ENCODE results near the gene ABHD14A. TPM values are rescaled to one million over a fixed set of nuclear protein-coding genes. Genes with fewer than 3 reads are reported as not detected.

The ABHD14A gene
- total RNA-seq, 1 donor from 2014 or later: 17.9 TPM

DNA sequence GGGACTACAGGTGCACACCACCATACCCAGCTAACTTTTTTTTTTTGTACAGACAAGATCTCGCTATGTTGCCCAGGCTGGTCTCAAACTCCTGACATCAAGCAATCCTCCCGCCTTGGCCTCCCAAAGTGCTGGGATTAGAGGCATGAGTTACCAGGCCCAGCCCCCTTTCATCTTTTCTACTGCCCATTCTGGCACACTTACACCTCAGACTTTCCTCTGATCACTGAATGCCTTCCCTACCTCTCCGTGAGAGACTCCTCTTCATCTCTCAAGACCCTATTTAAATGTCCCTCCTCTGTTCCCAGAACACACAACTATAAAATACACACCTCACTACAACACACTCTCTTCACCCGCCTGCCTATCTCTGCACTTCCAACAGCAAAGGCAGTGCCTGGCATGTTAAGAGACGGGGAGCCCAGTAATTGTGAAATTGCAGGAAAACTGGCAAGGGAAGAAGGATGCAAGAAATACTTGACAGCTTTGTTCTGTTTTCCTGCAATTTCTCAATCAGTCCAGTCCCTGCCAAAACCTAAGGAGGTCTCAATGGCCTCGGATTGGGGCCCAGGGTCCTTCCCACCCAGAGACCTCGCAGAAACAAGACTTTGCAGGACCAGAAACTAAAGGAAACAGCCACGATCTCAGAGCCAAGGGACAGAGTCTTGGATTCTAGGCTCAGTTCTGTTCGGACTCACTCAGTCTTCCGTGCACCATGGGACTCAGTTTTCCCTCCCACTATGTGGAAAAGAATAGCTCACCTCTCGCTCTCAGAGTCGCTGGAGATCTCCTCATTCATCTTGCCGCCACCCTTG lies 34.0 kb upstream of the ABHD14A start:
- Histone ChIP-seq H3K4me3 (peak overlapping the region; percentile 64), H3K36me3 (peaks cover 32% of the 10 kb centered on the region), H3K9me3 (no peaks in the 10 kb centered on the region), H3K27me3 (no peaks in the 10 kb centered on the region), H3K27ac (peak overlapping the region; percentile 67), H3K4me1 (peaks cover 29% of the 10 kb centered on the region)
- ATAC-seq (no peak), DNase-seq (peak; percentile 7)
- intact Hi-C loops (cut with DNase I): no loop called here
- no peak for TF ChIP-seq CTCF (IDR thresholded peaks at IDR 0.05)

GRCh38 chr3:51941463-51941797 lies 33.4 kb upstream of the ABHD14A start:
- Histone ChIP-seq H3K27me3 (no peaks in the 10 kb centered on the region), H3K4me1 (peaks cover 29% of the 10 kb centered on the region), H3K4me3 (peak overlapping the region; percentile 64), H3K36me3 (peaks cover 26% of the 10 kb centered on the region), H3K27ac (peak overlapping the region; percentile 67), H3K9me3 (no peaks in the 10 kb centered on the region)
- intact Hi-C loops (cut with DNase I): no loop called here
- ATAC-seq: no peak
- no peak for TF ChIP-seq CTCF (IDR thresholded peaks at IDR 0.05)
- DNase-seq: no peak

GRCh38 chr3:51941798-51942602 lies 32.9 kb upstream of the ABHD14A start, which contains the start of the genes PARP3 and RRP9:
Gene PARP3, plus strand, starts transcription at chr3:51942363. Its CDS starts 993 bp downstream, at chr3:51943356.
Gene RRP9, minus strand, starts transcription at chr3:51941904. Its CDS starts 37 bp downstream, at chr3:51941867.
- peak; percentile 100 for DNase-seq
- H3K4me1 ChIP-seq: peaks cover 29% of the 10 kb centered on the region
- peaks cover 20% of the 10 kb centered on the region for H3K36me3 ChIP-seq
- ATAC-seq: peak; percentile 94
- H3K27ac ChIP-seq: peak within 1 kb of the TSS; percentile 97
- intact Hi-C loops (cut with DNase I): no loop called here
- H3K27me3 ChIP-seq: no peaks in the 10 kb centered on the region
- peak; percentile 99 for TF ChIP-seq CTCF (IDR thresholded peaks at IDR 0.05)
- no peaks in the 10 kb centered on the region for H3K9me3 ChIP-seq
- H3K4me3 ChIP-seq: peak within 1 kb of the TSS; percentile 67

DNA sequence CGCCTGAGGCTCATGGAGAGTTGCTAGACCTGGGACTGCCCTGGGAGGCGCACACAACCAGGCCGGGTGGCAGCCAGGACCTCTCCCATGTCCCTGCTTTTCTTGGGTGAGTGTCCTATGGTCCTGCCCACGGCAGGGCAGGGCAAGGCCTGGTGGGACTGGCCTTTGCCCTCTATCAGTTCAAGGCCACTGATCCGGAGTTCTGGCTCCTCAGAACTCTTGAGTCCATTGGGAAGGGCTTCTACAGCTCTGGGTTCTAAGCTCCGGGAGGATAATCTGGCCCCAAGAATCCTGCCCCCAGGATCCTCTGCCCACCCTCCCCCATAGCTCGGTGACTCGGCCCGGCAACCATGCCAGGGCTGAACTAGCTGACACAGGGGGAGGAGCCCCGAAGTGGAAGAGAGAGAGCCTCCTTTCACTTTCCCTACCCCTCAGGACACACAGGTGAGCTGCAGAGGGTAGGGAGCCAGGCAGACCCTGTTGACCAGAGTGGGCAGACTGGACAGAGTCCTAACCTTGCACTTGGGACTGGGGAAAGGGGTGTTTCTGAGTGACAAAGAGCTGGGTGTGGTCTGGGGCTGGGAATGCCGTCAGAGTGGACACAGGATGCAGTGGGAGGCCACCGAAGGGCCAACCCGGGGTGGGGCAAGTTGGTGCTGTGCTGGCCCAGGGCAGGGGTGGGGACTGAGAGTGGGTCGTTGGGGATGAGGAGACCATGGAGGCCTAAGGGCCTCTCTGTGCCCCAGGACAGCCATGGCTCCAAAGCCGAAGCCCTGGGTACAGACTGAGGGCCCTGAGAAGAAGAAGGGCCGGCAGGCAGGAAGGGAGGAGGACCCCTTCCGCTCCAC lies 32.0 kb upstream of the ABHD14A start:
- no peaks in the 10 kb centered on the region for H3K27me3 ChIP-seq
- H3K27ac ChIP-seq: peak overlapping the region; percentile 97
- H3K4me1 ChIP-seq: peaks cover 29% of the 10 kb centered on the region
- peak; percentile 51 for ATAC-seq
- peaks cover 12% of the 10 kb centered on the region for H3K36me3 ChIP-seq
- intact Hi-C loops (cut with DNase I): no loop called here
- no peak for TF ChIP-seq CTCF (IDR thresholded peaks at IDR 0.05)
- no peaks in the 10 kb centered on the region for H3K9me3 ChIP-seq
- peak; percentile 84 for DNase-seq
- peak overlapping the region; percentile 67 for H3K4me3 ChIP-seq
